Kasumi-1 (cell line): ENCODE results near the gene SAPCD2.
A peak's percentile ranks its signal among the peaks of the same experiment; 100 is the strongest.
"Not testable (repeated sequence)": the region's sequence is repeated elsewhere in the genome, so short reads cannot be mapped to it uniquely, and the experiment has no call there.

Experiments used
- DNase-seq, 2 experiments: peaks; one replicate each; lab custom pipeline; 2025; lab: John Stamatoyannopoulos, UW

The SAPCD2 gene, protein sequence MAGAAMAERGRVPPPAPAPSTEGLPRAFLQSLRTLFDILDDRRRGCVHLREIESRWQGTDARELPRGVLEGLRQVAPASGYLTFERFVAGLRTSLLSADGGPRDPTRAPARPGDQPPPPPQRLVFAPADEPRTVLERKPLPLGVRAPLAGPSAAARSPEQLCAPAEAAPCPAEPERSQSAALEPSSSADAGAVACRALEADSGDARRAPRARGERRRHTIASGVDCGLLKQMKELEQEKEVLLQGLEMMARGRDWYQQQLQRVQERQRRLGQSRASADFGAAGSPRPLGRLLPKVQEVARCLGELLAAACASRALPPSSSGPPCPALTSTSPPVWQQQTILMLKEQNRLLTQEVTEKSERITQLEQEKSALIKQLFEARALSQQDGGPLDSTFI

DNA sequence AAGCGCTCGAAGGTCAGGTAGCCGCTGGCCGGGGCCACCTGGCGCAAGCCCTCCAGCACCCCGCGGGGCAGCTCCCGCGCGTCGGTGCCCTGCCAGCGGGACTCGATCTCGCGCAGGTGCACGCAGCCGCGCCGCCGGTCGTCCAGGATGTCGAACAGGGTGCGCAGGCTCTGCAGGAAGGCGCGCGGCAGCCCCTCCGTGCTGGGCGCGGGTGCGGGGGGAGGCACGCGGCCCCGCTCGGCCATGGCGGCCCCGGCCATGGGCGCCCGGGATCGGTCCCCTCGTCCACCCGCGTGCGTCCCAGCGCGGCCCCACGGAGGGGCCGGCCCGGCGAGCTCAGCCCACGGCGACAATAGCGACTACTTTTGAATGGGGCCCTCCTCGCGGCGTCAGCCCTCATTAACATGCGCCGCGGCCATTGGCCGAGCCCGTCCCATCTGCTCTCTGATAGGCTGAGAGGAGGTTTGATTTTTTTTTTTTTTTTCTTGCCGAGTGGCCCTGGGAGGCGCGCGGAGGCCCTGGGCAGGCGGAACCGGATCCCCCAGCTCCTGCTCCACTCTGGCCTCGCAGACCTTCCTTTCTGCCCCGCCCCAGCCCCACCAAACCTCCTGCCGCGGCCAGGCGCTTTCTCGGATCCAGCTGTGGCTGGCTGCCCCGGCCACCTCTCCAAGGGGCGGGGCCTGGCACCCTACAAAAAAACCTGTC, at the start of gene SAPCD2:
SAPCD2 (minus strand) TSS at position 357 of the 705 bp plus-strand sequence; CDS start at position 260, 97 bp downstream.
- DNase-seq: peak; percentile 84 to 86

DNA sequence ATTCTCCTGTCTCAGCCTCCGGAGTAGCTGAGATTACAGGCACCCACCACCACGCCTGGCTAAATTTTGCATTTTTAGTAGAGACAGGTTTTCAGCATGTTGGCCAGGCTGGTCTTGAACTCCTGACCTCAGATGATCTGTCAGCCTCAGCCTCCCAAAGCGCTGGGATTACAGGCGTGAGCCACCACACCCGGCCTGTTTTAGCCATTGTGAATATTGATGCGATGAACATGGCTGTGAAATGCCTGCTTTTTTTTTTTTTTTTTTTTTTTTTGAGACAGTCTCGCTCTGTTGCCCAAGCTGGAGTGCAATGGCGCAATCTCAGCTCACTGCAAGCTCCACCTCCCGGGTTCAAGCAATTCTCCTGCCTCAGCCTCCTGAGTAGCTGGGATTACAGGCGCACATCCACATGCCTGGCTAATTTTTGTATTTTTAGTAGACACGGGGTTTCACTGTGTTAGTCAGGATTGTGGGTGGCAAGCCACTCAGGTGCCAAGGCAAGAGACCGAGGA, 47.8 kb upstream of the SAPCD2 start:
- DNase-seq: not testable (repeated sequence)

DNA sequence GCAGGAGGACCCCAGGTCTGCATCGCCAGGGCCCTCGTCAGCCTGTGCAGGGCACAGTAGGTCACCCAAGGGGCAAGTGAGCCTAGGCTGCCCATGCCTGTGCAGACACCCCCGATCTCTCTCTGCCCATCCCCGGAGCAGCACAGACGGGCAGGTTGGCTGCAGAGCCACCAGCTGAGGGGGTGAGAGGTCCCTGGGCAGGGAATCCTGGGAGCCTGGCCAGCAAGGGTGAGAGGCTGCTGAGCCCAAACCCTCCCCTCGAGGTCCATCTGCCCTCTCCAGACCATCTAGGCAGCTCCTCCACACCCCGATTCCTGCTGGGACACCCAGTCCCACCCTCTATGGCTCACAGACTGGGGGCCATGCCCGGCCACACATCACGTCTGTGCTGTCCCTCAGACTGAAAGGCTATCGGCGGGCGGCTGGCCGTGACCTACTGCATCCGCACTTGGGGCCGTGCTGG, 46.9 kb upstream of the SAPCD2 start:
- no peak for DNase-seq

DNA sequence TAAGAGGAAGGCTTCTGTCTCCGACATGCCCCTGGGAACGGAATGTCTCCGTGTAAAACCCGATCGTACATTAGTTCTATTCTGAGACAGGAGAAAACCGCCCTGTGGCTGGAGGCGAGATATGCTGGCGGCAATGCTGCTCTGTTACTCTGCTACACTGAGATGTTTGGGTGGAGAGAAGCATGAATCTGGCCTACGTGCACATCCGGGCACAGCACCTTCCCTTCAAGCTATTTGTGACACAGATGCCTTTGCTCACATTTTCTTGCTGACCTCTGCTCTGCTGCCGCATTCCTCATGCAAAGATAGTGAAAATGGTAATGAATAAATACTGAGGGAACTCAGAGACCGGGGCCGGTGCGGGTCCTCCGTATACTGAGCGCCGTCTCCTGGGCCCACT, 46.4 kb upstream of the SAPCD2 start:
- DNase-seq: no peak

DNA sequence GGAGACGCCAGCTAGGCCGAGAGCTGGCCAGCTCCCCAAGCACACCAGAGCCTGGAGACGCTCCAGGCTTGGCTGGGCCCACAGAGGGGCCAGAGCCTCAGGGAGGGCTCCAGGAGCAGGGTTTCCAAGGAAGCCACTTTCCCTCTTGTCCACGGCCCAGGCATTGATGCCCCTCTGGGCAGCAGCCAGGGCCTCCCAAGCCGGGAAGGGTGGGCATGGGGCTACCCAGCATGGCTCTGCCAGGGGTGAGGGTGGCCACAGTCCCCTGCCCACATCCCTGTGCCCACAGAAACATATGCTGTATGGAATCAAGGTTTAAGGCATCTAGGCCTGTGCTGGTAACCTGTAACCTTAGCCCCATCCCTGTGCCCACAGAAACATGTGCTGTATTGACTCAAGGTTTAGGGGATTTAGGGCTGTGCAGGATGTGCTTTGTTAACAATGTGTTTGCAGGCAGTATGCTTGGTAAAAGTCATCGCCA, 45.7 kb upstream of the SAPCD2 start:
- DNase-seq: no peak

DNA sequence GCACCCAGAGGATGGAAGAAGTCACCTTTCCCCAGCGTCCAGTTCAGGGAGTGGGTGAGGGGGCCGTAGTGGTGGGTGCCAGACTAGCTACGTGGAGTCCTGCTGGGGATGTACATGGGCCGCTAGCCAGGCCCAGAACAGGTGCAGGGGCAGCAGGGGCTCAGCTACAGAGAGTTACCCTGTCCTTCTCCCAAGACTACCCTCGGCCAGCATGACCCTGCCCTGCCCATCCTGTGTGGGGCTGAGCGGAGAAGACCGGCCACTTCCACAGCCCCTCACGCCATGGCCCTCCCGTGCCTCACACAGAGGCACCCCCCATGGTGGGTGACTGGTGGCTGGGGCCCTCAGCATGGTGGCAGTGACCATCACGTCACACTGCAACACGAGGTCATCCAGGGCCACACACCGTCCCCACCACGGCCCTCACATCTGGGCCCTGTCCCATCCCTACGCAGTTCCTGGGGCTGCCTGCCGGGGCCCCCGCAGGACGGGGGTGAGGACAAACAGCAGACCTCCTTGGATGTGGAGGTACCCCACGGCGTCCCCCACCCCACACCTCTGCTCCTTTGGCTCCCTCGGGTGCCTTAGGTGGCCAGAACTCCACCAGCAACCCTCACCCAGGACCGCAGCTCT, 45.2 kb upstream of the SAPCD2 start:
- no peak for DNase-seq

DNA sequence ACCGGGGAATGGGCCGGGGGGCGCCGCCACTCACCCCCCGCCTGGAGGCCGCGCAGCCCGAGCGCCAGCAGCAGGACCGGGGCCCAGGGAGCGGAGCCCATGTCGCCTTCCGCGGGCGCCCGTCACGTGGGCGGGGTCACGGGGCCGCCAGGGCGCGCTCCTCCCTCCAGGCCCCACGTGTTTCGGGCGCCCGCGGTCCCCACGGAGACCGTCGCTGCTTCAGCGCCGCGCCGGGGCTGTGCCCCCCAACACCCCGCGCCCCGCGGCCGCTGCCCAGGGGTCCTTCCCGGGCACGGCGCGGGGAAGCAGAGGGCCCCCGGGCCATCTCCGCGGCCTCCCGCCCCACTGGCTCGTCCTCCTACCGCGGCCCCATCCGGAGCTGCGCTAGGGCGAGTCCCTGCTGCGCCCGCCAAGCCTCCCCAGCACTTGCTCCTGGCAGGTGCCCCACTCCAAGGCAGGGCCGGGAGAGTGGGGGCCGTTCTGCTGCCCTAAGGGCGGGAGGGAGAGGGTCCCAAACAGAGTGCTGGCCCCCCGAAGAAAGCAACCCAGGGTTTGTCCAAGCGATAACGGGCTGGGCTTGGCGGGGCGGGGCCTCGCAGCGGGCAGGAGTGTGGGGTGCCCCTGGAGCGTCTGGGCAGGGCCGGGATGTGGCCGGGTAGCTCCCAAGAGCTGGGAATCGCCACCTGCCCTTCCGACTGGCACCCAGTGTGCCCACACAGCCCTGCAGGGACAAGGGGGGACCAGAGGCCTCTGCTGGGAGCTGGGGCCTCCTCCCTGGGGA, 44.4 kb upstream of the SAPCD2 start, which contains the start of gene DPP7:
DPP7 (minus strand) TSS at position 121 of the 781 bp plus-strand sequence; CDS start at position 101, 20 bp downstream.
- DNase-seq: peak; percentile 31 to 46

DNA sequence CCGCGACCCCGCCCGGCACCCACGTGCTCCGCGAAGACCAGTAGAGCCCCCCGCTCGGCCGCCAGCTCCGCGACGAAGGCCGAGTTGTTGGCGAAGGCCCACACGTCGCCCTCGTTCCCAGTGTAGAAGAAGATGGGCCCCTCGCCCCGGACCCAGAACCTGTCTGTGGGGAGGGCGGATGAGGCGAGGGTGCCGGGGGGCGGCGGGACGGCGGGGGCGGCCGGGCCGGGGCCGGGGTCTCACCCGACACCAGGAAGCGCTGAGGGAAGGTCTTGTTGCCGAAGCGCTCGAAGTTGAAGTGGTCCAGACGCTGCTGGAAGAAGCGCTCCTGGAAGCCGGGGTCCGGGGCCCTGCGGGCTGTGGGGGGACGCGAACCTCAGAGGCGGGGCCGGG, 43.9 kb upstream of the SAPCD2 start:
- DNase-seq: no peak

DNA sequence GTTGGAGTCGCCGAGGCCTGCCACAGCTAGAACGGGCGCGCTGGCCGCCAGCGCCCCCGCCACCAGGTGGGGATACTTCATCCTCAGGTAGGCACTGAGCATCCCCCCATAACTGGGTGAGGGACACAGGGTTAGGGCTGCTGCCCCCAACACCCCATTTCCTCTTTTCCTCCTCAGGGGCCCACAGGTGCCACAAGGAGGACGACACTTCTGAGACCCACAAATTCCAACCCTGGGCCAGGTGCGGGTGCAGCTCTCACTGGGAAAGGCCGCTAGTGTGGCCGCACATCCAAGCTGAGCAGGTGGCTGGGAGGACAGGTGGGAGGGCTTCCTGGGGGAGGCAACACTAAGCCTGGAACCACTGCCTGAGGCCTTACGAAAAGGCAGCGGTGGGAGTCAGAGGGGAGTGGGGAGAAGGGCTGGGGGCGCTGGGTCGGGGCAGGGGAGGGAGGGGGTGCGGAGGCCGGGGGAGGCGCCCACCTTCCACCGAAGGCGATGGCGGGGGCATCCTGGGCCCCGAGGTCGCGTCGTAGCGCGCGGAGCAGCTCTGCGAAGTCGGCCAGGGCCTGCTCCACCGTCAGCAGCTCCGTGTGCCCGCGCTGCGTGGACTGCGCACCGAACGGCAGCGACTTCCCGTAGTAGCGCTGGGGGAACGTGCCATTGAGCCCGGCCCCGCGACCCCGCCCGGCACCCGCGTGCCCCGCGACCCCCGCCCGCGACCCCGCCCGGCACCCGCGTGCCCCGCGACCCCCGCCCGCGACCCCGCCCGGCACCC, 43.2 kb upstream of the SAPCD2 start:
- no peak for DNase-seq

DNA sequence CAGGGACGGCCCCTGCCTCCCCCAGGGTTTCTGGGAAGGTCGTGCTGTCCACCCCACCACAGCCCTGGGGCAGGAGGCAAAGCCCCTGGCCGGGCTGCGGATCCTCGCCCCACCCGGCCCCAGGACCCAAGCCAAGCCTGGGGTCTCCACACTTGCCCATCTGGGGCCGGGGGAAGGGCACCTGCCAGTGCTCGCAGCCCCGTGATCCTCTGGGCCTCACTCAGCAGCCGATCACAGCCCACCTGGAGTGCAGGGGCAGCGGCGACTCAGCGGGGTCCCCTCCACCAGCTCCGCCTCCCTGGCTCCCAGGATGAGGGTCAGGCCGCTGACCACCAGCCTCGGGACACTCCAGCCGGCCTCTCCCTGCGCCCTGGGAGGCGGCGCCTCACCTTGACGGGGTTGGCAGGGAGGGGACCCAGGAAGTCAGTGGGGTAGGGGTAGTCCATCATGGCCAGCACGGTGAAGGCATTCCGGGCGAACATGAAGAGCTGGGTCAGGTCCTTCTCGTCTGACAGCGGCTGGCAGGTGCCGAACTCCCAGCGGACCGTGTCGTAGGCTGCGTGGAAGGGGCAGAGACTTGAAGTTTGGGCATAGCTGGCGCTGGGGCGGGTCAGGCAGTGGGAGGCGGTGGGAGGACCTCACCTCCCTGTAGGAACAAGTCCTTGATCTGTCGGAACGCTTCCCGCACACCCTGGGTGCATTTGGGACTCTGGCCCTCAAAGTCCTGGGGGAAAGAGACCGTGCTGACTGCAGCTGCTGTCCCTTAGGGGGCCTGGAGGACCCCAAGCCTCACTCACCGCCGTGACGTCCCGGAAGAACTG, 42.4 kb upstream of the SAPCD2 start:
- no peak for DNase-seq

DNA sequence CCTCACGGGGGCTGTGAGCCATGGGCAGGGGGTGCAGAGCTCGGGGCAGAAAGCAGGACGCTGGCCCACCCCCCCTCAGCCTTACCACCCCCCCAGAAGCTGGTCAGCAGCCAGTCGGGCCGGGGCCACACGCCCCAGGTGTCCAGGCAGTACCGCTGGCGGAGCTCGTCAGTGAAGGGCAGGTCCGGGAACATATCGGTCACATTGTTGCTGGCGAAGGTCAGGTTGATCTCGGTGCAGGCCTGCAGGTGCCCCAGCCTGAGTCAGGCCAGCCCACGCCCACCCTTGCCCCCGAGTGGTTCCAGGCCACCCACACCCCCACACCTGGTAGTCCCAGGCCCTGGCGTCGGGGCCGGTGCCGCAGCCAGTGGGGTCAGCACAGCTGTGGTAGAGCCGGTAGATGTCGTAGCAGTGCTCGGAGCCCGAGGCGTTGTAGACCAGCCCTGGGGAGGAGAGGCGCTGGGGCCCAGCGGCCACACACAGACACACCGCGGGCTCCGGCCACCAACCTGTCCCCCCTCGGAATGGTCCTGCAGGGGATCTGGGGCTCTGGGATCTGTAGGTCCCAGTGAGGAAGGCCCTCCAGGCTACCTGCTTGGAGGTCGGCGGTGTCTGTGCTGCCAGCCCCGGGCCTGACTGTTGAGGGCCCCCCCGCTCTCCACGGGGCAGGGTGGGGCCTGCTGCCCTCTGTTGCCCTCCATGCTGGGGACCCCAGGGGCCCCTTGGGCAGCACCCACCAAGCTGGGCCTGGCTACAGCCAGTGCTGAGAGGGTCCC, 41.6 kb upstream of the SAPCD2 start:
- no peak for DNase-seq

DNA sequence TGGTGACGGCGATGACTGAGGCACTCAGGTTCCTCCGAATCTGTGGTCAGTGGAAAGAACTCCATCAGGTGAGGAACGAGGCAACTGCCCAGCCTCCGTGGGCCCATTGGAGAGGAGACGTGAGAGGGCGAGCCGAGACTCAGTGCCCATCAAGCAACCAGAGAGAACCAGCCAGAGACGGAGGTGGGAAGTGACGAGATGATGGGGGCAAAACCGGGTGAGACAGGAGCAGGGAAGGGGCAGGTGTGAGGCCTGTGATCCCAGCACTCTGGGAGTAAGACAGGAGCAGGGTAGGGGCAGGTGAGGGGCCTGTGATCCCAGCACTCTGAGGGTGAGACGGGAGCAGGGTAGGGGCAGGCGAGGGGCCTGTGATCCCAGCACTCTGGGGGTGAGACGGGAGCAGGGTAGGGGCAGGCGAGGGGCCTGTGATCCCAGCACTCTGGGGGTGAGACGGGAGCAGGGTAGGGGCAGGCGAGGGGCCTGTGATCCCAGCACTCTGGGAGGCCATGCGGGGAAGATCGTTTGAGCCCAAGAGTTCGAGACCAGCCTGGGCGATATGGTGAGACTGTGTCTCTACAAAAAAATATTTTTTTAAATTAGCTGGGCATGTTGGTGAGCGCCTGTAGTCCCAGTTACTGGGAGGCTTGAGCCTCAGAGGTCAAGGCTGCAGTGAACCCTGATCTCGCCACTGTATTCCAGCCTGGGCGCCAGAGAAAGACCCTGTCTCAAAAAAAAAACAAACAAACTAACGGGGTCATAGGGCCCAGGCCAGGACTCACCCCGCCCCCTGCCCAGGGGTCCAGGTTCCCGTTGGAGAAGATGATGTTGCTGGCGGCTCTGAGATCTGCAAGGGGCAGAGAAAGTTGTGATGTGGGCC, 40.8 kb upstream of the SAPCD2 start:
- DNase-seq: no peak

DNA sequence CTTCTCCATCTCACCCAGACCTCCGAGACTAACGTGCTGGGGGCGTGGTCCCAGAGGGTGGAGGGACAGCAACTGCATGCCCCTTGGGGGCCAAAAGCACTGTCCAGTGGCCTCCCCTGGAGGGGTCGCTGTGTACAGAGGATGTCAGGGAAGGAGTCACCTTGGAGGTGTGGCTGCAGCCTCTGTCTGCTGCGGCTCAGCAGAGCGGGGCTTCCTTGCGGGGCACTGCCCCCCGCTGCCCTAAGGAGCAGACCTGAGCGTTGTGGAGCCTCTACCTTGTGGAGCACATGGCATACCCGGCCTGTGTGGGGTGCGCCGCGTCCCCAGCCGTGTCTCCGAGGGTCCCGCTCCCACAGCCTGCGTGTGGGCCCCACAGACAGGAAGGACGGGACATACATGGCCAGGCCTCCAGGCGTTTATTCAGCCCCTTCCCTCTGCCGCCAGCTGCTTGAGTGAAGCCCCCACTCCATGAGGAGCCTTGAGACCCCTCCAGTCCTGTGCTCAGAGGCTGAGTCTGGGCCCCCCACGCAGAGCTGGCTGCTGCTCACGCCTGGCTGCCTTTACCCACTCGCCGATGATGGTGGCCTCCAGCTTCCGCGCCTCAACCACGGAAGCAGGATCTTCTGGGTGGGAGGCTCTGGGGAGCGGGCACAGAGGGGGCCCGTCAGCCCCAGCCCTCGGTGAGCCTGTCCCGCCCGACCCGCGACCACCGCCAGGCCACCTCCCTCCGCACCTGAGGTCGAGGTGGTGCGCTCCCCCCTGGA, 40.0 kb upstream of the SAPCD2 start:
- no peak for DNase-seq

DNA sequence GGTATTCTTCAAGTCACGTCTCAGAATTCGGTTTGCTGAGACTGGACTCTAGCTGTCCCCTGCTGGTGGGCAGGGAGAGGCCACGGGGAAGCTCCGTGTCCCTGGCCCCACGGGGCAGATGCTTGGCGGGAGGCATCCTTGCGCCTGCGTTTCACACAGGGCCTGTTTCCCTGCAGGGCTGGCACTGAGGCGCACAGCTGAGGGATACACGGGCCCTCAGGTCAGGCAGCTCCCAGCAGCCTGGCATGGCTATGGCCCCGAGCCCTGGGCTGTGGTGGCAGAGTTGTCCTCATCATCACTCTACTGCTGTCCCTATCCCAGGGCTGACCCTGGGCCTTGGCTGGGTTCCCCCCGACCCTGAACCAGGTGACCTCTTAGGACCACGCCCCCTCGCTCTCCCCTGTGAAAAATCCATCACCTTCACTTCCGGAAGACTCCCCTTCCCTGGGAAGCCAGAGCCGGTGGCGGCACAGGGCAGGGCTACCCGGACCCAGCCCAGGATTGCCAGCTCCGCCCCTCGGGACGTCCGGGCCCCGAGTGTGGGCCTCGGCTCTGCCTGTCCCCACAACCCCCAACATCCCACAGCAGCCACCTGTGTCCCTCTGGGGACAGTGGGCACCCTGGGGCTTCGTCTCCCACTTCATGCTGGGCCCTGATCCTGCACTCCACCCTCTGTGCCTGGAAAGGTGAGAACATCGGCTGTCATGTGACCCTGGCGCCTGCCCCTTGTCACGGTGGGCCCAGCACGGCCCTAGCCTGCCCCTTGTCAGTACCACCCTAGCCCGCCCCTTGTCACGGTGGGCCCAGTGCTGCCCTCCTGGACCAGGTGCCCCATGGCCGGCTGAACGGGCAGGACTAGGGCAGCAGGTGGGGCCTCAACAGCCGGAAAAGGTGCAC, 39.1 kb upstream of the SAPCD2 start:
- no peak for DNase-seq

DNA sequence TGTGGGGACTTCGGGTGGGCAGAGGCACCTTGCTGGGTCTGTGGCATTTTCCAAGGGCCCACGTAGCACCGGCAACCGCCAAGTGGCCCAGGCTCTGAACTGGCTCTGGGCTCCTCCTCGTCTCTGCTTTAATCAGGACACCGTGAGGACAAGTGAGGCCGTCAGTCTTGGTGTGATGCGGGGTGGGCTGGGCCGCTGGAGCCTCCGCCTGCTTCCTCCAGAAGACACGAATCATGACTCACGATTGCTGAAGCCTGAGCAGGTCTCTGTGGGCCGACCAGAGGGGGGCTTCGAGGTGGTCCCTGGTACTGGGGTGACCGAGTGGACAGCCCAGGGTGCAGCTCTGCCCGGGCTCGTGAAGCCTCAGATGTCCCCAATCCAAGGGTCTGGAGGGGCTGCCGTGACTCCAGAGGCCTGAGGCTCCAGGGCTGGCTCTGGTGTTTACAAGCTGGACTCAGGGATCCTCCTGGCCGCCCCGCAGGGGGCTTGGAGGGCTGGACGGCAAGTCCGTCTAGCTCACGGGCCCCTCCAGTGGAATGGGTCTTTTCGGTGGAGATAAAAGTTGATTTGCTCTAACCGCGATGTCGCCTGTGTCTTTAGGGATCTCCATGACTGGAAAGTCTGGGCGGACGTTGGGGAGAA, 38.4 kb upstream of the SAPCD2 start:
- DNase-seq: no peak

DNA sequence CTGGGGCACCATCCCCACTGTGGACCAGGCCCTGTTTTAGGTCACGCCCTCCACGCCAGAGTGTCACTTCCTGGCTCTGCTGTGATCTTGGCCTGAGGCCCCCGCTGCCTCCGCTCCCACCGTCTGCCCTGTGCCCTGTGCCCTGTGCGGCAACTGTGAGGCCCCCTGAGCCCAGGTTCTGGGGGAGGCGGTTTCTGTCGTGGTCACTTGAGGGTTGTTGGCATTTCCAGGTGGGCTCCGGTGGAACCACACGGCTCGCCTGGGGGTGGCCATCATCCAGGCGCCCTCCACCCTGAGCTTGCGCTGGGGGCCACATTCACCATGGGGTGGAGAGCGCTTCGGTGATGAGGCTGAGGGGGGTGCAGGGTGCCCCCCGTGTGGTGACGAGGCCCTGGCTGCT, 37.6 kb upstream of the SAPCD2 start:
- DNase-seq: no peak
